CD14-positive monocyte (primary cell): ENCODE results near the gene GLCE. TPM values are rescaled to one million over a fixed set of nuclear protein-coding genes. Genes with fewer than 3 reads are reported as not detected.

Source experiments
- DNase-seq, 3 donors: peaks; one replicate each; pipeline ENCODE4 v3.0.0-alpha.2; 2011 to 2022
- H2AFZ ChIP-seq: 2 replicates; pipeline ENCODE4 v1.6.0; 2012; ENCODE audit warnings: mild to moderate bottlenecking, low read depth, low read length, inconsistent platforms; ENCODE audit not compliant: insufficient read depth, poor library complexity, severe bottlenecking
- H3K27ac ChIP-seq, 2 donors: 1 replicate in 1 of 2; 2 replicates in 1 of 2; pipeline ENCODE4 v1.5.1; 2012 to 2013; ENCODE audit warnings: low read length in 2 of 2, control low read depth in 1 of 2, inconsistent platforms in 1 of 2, low read depth in 1 of 2, mild to moderate bottlenecking in 1 of 2
- H3K27me3 ChIP-seq, 2 donors: one replicate each; pipeline versions ENCODE4 v1.6.0 to v1.6.1; 2011 to 2013; ENCODE audit warnings: low read length in 2 of 2; ENCODE audit not compliant: control insufficient read depth in 2 of 2, insufficient read depth in 2 of 2
- H3K36me3 ChIP-seq, 2 donors: replicated peaks in 1 of 2; 1 replicate in 1 of 2; 2 replicates in 1 of 2; pipeline versions ENCODE4 v1.5.1 to v1.6.1; 2012 to 2013; ENCODE audit warnings: low read length in 2 of 2, control low read depth in 1 of 2, inconsistent platforms in 1 of 2, mild to moderate bottlenecking in 1 of 2; ENCODE audit not compliant: insufficient read depth in 2 of 2, control insufficient read depth in 1 of 2
- H3K4me1 ChIP-seq, 2 donors: 1 replicate in 1 of 2; 2 replicates in 1 of 2; pipeline versions ENCODE4 v1.5.1 to v1.6.1; 2012 to 2013; ENCODE audit warnings: low read length in 2 of 2, control low read depth in 1 of 2, inconsistent platforms in 1 of 2, mild to moderate bottlenecking in 1 of 2, moderate library complexity in 1 of 2; ENCODE audit not compliant: insufficient read depth in 2 of 2, control insufficient read depth in 1 of 2
- H3K4me2 ChIP-seq: replicated peaks from 2 replicates; pipeline ENCODE3; 2012; ENCODE audit warnings: low read length, moderate library complexity, mild to moderate bottlenecking; ENCODE audit not compliant: poor library complexity, severe bottlenecking; ENCODE audit errors: extremely low read depth
- H3K4me3 ChIP-seq, 3 experiments: fragments of 200-600 bp in 1 of 3; sonication (generic) in 1 of 3; replicated peaks in 1 of 3; 1 replicate in 2 of 3; 2 replicates in 1 of 3; pipeline ENCODE4 v1.5.1; 2011 to 2013; ENCODE audit warnings: low read length in 3 of 3, mild to moderate bottlenecking in 3 of 3, control low read depth in 2 of 3, low read depth in 2 of 3, inconsistent platforms in 1 of 3, moderate library complexity in 1 of 3
- H3K79me2 ChIP-seq: 2 replicates; pipeline ENCODE4 v1.6.0; 2012; ENCODE audit warnings: mild to moderate bottlenecking, control low read depth, inconsistent platforms, low read length, moderate library complexity; ENCODE audit not compliant: insufficient read depth
- H3K9ac ChIP-seq: 2 replicates; pipeline ENCODE4 v1.6.0; 2017; ENCODE audit warnings: low read length, mild to moderate bottlenecking; ENCODE audit not compliant: insufficient read depth, poor library complexity, severe bottlenecking
- H3K9me3 ChIP-seq, 2 donors: replicated peaks in 1 of 2; 1 replicate in 1 of 2; 2 replicates in 1 of 2; pipeline versions ENCODE4 v1.5.1 to v1.6.1; 2012 to 2013; ENCODE audit warnings: low read length in 2 of 2, control low read depth in 1 of 2; ENCODE audit not compliant: control insufficient read depth in 1 of 2, insufficient read depth in 1 of 2
- H4K20me1 ChIP-seq: 2 replicates; pipeline ENCODE4 v1.6.0; 2012; ENCODE audit warnings: mild to moderate bottlenecking, low read length, control low read depth, moderate library complexity; ENCODE audit not compliant: insufficient read depth
- H3K27ac Mint-ChIP-seq, 7 donors: one replicate each; pipeline ENCODE4 v1.8.0; 2020; ENCODE audit warnings: mild to moderate bottlenecking in 7 of 7, mixed read lengths in 7 of 7, moderate library complexity in 6 of 7, inconsistent platforms in 2 of 7
- H3K27me3 Mint-ChIP-seq, 3 donors: one replicate each; pipeline ENCODE4 v1.8.0; 2021 to 2022; ENCODE audit warnings: low read depth in 3 of 3, mild to moderate bottlenecking in 3 of 3, mixed read lengths in 3 of 3, moderate library complexity in 3 of 3, inconsistent platforms in 1 of 3
- H3K36me3 Mint-ChIP-seq, 2 donors: one replicate each; pipeline ENCODE4 v1.8.0; 2020; ENCODE audit warnings: mixed read lengths in 2 of 2, inconsistent platforms in 1 of 2, mild to moderate bottlenecking in 1 of 2
- H3K4me1 Mint-ChIP-seq: one replicate; pipeline ENCODE4 v1.8.0; 2020; ENCODE audit warnings: mild to moderate bottlenecking, mixed read lengths
- H3K4me3 Mint-ChIP-seq, 2 donors: one replicate each; pipeline ENCODE4 v1.8.0; 2020; ENCODE audit warnings: mild to moderate bottlenecking in 2 of 2, mixed read lengths in 2 of 2, moderate library complexity in 1 of 2
- H3K9me3 Mint-ChIP-seq, 7 donors: one replicate each; pipeline ENCODE4 v1.8.0; 2020 to 2022; ENCODE audit warnings: mixed read lengths in 7 of 7, mild to moderate bottlenecking in 6 of 7, moderate library complexity in 6 of 7, inconsistent platforms in 2 of 7
- WGBS: methylation state at CpG from one replicate; pipeline ENCODE4 v1.1.5; 2013; ENCODE audit warnings: missing lambda C conversion rate; ENCODE audit not compliant: insufficient coverage; 5-methylcytosine and 5-hydroxymethylcytosine counted together
- intact Hi-C, 2 donors: fragments of 100-400 bp; cut with micrococcal nuclease; formaldehyde crosslinking; loops; one replicate each; pipeline versions ENCODE4 v1.15.0 to v1.15.1; 2023
- polyA plus RNA-seq, 3 donors: library from polyadenylated mRNA; depleted of rRNA in 1 of 3; unstranded in 2 of 3; stranded (reverse) in 1 of 3; fragments of 300-500 nt in 2 of 3; fragments of >200 nt in 1 of 3; fragmentation: Illumina TruSeq in 2 of 3; gene quantifications; 1 replicate in 2 of 3; 2 replicates in 1 of 3; pipeline ENCODE4 v1.2.3, GENCODE V29; 2012 to 2021
- TF ChIP-seq, protein P1 (sequence below): fragments of 200-600 bp; IDR thresholded peaks from one replicate; pipeline ENCODE4 v1.8.0; 2022; ENCODE audit warnings: antibody characterized with exemption, mild to moderate bottlenecking

The GLCE gene
- polyA plus RNA-seq, 3 donors: 11.0 to 24.3 (median 24.0) TPM

- intact Hi-C loops: no loop called here
- WGBS: 28% methylated on average over 16 of the region's 19 CpGs
Observed at GRCh38 chr15:69319384-69320375, 159.2 kb downstream of the GLCE start.

GRCh38 chr15:69320977-69321554, 160.6 kb downstream of the GLCE start:
- H2AFZ ChIP-seq: no peak overlapping the region
- peaks cover 8 to 14% (median 12%) of the 10 kb centered on the region in 7 donors for H3K9me3 Mint-ChIP-seq
- no peaks in the 10 kb centered on the region for H3K36me3 Mint-ChIP-seq
- TF ChIP-seq, protein P1, sequence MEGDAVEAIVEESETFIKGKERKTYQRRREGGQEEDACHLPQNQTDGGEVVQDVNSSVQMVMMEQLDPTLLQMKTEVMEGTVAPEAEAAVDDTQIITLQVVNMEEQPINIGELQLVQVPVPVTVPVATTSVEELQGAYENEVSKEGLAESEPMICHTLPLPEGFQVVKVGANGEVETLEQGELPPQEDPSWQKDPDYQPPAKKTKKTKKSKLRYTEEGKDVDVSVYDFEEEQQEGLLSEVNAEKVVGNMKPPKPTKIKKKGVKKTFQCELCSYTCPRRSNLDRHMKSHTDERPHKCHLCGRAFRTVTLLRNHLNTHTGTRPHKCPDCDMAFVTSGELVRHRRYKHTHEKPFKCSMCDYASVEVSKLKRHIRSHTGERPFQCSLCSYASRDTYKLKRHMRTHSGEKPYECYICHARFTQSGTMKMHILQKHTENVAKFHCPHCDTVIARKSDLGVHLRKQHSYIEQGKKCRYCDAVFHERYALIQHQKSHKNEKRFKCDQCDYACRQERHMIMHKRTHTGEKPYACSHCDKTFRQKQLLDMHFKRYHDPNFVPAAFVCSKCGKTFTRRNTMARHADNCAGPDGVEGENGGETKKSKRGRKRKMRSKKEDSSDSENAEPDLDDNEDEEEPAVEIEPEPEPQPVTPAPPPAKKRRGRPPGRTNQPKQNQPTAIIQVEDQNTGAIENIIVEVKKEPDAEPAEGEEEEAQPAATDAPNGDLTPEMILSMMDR: no peak
- no peaks in the 10 kb centered on the region for H3K4me1 ChIP-seq
- H3K9ac ChIP-seq: no peak overlapping the region
- H3K36me3 ChIP-seq: no peaks in the 10 kb centered on the region
- no peak overlapping the region for H3K27ac Mint-ChIP-seq
- H3K27me3 Mint-ChIP-seq: peaks cover 3 to 8% (median 5%) of the 10 kb centered on the region in 3 donors
- WGBS: 21% methylated on average over 5 of the region's 7 CpGs
- peaks cover 27% of the 10 kb centered on the region for H3K4me1 Mint-ChIP-seq
- no peaks in the 10 kb centered on the region for H3K27me3 ChIP-seq
- H3K27ac ChIP-seq: no peak overlapping the region
- H3K4me2 ChIP-seq: no peak overlapping the region
- H3K4me3 Mint-ChIP-seq: no peak overlapping the region
- H4K20me1 ChIP-seq: no peaks in the 10 kb centered on the region
- H3K4me3 ChIP-seq: no peak overlapping the region
- no peaks in the 10 kb centered on the region for H3K79me2 ChIP-seq
- intact Hi-C loops: no loop called here
- peaks cover 10 to 13% of the 10 kb centered on the region in 2 donors for H3K9me3 ChIP-seq
- no peak for DNase-seq

More at GRCh38 chr15:69319384-69320375, 159.2 kb downstream of the GLCE start:
- Mint-ChIP-seq H3K4me3 (no peak overlapping the region), H3K9me3 (peaks cover 8 to 14% (median 12%) of the 10 kb centered on the region in 7 donors), H3K36me3 (no peaks in the 10 kb centered on the region), H3K27me3 (peaks cover 3 to 12% (median 5%) of the 10 kb centered on the region in 3 donors), H3K4me1 (peaks cover 33% of the 10 kb centered on the region), H3K27ac (peak overlapping the region in 2 of 7 donors; percentile 35 to 73)
- DNase-seq: no peak
- Histone ChIP-seq H3K4me1 (no peaks in the 10 kb centered on the region), H3K4me3 (no peak overlapping the region), H3K4me2 (no peak overlapping the region), H3K27me3 (no peaks in the 10 kb centered on the region), H3K9ac (peak overlapping the region; percentile 8), H4K20me1 (no peaks in the 10 kb centered on the region), H3K79me2 (no peaks in the 10 kb centered on the region), H3K9me3 (peaks cover 10 to 13% of the 10 kb centered on the region in 2 donors), H3K27ac (no peak overlapping the region), H2AFZ (peak overlapping the region; percentile 46), H3K36me3 (no peaks in the 10 kb centered on the region)
- TF ChIP-seq, protein P1: no peak

Other genes with a start within 250 kb of the GLCE start
- under 1 TPM; 0.17 to 0.86 (median 0.47) TPM for gene SPESP1, start 230.1 kb upstream of the GLCE start, polyA plus RNA-seq
- gene NOX5, start 145.9 kb upstream of the GLCE start, polyA plus RNA-seq: not detected
- gene PAQR5, start 138.3 kb downstream of the GLCE start, polyA plus RNA-seq: not detected